HG02970 (cell line): ENCODE results near the gene CYP2S1.

Source experiments
- ATAC-seq: cut with Tn5 transposase; IDR thresholded peaks from one replicate; pipeline ENCODE4 v1.9.1; 2021; ENCODE audit warnings: mild to moderate bottlenecking, moderate library complexity, moderate number of reproducible peaks; ENCODE audit not compliant: unreplicated experiment, low FRiP score

Gene CYP2S1

DNA sequence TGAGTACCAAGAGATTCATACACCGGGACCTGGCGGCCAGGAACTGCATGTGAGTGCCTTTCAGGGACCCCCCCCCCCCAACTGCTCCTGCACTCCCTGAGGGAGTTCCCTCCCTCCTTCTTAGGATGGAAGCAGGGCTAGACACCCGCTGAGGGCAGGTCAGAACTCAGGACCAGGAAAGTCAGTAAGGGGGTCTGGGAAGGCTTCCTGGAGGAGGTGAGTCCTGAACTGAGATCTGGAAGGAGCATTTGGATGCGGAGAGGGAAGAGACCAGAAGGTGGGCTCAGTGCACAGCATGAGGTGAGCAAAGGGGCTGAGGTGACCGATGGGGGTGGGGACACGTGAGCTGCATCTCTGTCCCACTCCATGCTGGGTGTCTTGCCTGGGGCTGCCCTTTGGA lies 60.6 kb downstream of the CYP2S1 start:
- no peak for ATAC-seq

DNA sequence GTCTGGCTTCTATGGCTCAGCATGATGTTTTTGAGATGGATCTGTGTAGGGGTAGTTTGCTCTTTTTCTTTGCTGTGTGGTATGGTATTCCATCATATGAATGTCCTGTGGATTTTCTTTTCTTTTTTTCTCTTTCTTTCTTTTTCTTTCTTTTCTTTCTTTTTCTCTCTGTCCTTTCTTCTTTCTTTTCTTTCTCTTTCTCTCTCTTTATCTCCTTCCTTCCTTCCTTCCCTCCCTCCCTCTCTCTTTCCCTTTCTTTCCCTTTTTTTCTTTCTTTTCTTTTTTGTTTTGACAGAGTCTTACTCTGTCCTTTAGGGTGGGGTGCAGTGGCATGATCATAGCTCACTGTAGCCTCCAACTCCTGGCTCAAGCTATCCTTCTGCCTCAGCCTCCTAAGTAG lies 62.2 kb downstream of the CYP2S1 start:
- no peak for ATAC-seq
